Fibroblast of lung (primary cell): ENCODE data around the gene CR2.

Experiments
- EZH2 ChIP-seq: IDR thresholded peaks from 2 replicates; pipeline ENCODE4 v1.5.1; 2012; ENCODE audit warnings: low read length, control low read depth, mild to moderate bottlenecking; ENCODE audit errors: missing control alignments
- TF ChIP-seq, protein P1 (sequence below), 2 donors: IDR thresholded peaks in 1 of 2; conservative IDR thresholded peaks in 1 of 2; 1 replicate in 1 of 2; 2 replicates in 1 of 2; pipeline ENCODE4 v1.5.1; 2011 to 2012; ENCODE audit warnings: low read length in 2 of 2, control low read depth in 1 of 2, inconsistent platforms in 1 of 2, low read depth in 1 of 2, mild to moderate bottlenecking in 1 of 2

DNA sequence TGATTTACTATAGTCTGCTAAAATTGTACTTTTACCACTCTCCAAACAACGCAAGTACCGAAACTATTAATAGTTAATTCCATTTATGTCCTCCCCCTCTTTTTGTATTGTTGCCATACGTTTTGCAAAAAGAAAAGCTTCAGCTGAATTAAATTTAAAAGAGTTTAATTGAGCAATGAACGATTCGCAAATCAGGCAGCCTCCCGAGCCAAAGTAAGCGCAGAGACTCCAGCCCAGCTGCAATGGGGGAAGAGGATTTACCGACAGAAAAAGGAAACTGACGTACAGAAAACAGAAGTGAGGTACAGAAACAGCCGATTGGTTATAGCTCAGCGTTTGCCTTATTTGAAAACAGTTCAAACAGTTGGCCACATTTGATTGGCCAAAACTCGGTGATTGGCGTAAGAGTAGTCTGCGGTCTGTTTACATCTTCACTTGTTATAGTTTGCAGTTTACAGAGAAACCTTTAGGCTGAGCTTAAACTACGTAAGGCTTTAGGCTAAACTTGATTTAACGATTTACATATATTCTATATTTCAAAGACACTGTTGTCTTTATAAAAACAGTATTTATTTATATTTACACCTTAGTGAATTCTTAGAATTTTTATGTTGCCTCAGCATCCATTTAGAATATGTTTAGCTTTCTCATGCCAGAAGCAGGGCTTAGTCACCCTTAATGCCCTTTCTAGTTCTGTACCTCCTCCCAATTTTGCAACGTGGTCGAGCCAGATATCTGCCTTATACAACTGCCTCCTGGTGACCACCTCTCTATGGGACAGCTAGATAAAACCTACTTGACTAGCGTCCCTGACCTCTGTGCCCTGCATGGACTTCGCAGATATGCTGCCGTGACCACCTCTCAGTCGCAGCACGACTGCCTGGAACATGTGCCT lies 65.6 kb downstream of the CR2 start:
- TF ChIP-seq, protein P1, sequence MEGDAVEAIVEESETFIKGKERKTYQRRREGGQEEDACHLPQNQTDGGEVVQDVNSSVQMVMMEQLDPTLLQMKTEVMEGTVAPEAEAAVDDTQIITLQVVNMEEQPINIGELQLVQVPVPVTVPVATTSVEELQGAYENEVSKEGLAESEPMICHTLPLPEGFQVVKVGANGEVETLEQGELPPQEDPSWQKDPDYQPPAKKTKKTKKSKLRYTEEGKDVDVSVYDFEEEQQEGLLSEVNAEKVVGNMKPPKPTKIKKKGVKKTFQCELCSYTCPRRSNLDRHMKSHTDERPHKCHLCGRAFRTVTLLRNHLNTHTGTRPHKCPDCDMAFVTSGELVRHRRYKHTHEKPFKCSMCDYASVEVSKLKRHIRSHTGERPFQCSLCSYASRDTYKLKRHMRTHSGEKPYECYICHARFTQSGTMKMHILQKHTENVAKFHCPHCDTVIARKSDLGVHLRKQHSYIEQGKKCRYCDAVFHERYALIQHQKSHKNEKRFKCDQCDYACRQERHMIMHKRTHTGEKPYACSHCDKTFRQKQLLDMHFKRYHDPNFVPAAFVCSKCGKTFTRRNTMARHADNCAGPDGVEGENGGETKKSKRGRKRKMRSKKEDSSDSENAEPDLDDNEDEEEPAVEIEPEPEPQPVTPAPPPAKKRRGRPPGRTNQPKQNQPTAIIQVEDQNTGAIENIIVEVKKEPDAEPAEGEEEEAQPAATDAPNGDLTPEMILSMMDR (conservative IDR thresholded peaks at IDR 0.05 in 1 of 2, IDR thresholded peaks at IDR 0.05 in 1 of 2; ENCODE audit: low read depth in 1 of 2, low read length in 2 of 2), result no peak
- no peak for TF ChIP-seq EZH2
